ENCODE measurements around the gene HAO2.
"Not testable (repeated sequence)": the region's sequence is repeated elsewhere in the genome, so short reads cannot be mapped to it uniquely, and the experiment has no call there.

HAO2 gene

GRCh38 chr1:119368554-119368953 lies at the start of gene HAO2:
Gene HAO2, plus strand, starts transcription at chr1:119368785. Its CDS starts 12,301 bp downstream, at chr1:119381086.
- in situ Hi-C loops (cut with HindIII; ENCODE audit: low sequenced_read_pairs): no loop called here

DNA sequence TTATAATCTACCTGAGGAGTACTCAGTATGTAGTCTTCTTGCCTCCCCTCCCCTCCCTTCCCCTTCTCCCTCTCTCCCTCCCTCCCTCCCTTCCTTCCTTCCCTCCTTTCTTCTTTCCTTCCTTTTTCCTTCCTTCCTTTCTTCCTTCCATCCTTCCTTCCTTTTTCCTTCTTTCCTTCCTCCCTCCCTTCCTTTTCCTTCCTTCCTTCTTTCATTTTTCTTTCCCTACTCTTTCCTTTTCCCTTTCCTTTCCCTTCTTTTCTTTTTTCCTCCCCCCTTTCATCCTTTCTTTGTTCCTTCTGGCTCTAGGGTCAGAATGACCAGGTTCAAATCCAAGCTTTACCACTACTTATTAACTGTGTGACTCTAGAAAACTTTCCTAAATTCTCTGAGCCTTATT lies 48.5 kb upstream of the HAO2 start:
- in situ Hi-C loops (cut with HindIII; ENCODE audit: low sequenced_read_pairs): no loop called here

DNA sequence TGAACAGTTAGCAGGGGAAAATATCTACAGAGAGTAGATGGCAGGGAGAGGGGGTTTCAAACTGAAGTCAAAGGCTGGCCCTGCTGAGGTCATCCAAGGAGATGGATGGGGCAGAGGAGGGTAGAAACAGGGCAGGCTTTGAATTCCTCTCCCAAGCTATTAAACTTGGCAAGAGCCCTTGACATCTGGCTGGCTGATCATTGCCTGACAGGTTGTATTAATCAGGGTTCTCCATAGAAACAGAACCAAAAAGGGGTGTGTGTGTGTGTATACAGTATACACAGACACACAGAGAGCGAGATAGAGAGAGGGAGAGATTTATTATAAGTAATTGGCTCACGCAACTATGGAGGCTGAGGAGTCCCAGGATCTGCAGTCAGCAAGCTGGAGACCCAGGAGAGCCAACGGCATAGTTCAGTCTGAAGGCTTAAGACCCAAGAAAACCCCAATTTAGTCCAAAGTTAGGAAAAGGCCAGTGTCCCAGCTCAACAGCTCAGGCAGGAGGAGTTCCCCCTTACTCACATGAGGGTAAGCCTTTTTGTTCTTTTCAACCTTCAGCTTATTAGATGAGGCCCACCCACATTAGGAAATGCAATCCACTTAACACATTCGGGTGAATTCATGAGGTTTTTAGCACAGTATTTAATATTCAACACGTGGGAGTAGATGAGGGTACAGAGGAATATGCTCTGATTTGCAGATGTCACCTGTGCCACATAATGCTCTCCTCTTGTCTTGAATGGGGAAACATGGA lies 46.7 kb upstream of the HAO2 start:
- in situ Hi-C loops (cut with HindIII; ENCODE audit: low sequenced_read_pairs): no loop called here

GRCh38 chr1:119323216-119323982 lies 45.2 kb upstream of the HAO2 start:
- in situ Hi-C loops (cut with HindIII; ENCODE audit: low sequenced_read_pairs): no loop called here

DNA sequence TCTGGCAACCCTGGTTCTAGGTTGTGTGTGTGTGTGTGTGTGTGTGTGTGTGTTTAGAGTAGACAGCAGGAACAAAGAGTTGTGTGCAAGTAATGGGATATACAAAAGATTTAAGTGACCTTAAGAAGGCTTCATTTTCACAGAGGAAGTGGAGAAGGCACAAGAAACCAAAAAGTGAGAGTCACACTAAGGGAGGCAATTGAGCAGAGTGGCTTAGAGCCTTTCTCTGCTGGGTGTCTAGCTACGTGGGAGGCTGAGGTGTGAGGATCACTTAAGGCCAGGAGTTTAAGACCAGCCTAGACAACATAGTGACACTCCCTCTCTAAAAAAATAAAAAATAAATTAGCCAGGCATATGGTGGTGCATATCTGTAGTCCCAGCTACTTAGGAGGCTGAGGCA lies 44.4 kb upstream of the HAO2 start:
- in situ Hi-C loops (cut with HindIII; ENCODE audit: low sequenced_read_pairs): no loop called here

DNA sequence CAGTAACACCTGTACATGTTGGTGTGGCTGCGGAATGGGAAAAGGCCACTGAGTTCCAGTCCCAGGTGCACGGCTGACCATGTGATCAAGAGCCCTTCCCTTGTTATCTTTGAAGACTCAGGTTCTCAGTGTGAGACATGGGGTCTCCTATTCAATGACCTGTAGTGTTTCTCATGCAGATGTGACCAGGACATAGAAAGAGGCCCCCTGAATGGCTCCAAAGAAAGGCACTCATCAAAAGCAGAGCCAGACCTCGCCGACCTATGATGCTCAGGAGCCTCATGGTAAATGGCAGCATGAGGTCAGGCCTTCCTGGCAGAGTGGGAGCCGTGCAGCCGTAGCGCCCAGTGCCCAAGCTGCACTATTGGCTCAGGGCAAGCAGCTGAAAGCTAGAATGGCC lies 42.3 kb upstream of the HAO2 start:
- in situ Hi-C loops (cut with HindIII; ENCODE audit: low sequenced_read_pairs): no loop called here

DNA sequence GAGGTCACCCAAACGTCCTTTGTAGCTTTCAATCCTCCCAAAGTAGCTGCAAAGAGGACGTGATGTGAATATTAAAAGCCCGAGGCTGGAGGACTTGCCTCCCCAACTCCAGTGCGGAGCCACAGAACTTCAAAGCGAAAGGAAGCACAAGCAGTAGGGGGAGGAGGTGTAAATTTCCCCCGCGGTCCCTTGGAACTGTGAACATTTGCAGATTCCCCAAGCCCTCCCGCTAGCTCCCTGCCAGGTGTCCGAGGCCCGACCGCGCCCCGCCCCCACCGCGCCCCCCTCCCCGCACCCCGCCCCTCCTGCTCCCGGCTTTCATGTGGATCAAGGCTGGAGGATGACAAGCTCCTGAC lies 41.5 kb upstream of the HAO2 start:
- in situ Hi-C loops (cut with HindIII; ENCODE audit: low sequenced_read_pairs): no loop called here

- in situ Hi-C loops (cut with HindIII; ENCODE audit: low sequenced_read_pairs): no loop called here
Observed at GRCh38 chr1:119327450-119328155, 41.0 kb upstream of the HAO2 start.

- in situ Hi-C loops (cut with HindIII; ENCODE audit: low sequenced_read_pairs): no loop called here
Observed at GRCh38 chr1:119329541-119330461, 38.8 kb upstream of the HAO2 start.

GRCh38 chr1:119330466-119331189 lies 38.0 kb upstream of the HAO2 start:
- in situ Hi-C loops (cut with HindIII; ENCODE audit: low sequenced_read_pairs): no loop called here

GRCh38 chr1:119331190-119331515 lies 37.4 kb upstream of the HAO2 start:
- in situ Hi-C loops (cut with HindIII; ENCODE audit: low sequenced_read_pairs): no loop called here

DNA sequence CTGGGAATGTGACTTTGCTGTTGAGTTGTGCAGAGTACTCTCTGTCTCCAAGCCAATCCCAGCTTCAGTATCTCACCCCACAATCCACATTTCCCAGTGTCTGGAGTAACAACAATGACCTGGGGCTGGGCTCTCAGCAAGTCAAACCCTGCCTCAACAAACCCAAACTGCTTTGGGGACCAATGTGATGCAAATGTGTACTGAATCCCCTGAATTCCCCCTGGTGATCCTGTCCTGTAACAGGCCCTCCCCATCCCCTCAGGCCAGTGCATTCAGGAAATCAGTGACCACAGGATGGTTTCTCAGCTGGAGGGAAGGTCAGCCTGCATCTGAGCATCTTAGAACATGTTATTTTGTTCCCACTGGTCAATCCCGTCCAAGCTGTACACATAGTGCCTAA lies 36.7 kb upstream of the HAO2 start:
- in situ Hi-C loops (cut with HindIII; ENCODE audit: low sequenced_read_pairs): no loop called here

DNA sequence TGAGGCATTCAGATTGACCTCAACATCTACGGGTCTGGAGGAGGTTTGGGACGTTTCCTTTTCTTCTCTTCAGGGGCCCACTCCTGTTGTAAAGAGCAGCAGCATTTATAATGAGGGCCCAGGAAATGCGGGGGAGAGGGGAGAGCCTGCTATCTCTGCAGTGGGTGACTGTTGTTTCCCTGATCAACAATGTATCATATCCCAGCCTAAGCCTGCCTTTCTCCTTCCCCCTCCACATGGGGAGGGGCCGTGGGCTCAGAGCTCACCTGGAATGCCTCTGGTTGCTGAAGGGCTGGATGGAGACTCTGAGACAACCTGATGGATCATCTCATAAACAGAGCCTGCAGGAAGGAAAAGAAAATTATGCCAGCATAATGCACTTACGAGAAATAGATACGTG lies 36.0 kb upstream of the HAO2 start:
- in situ Hi-C loops (cut with HindIII; ENCODE audit: low sequenced_read_pairs): no loop called here

GRCh38 chr1:119333163-119333896 lies 35.3 kb upstream of the HAO2 start:
- in situ Hi-C loops (cut with HindIII; ENCODE audit: low sequenced_read_pairs): no loop called here

GRCh38 chr1:119333897-119334250 lies 34.7 kb upstream of the HAO2 start:
- in situ Hi-C loops (cut with HindIII; ENCODE audit: low sequenced_read_pairs): not testable (repeated sequence)

DNA sequence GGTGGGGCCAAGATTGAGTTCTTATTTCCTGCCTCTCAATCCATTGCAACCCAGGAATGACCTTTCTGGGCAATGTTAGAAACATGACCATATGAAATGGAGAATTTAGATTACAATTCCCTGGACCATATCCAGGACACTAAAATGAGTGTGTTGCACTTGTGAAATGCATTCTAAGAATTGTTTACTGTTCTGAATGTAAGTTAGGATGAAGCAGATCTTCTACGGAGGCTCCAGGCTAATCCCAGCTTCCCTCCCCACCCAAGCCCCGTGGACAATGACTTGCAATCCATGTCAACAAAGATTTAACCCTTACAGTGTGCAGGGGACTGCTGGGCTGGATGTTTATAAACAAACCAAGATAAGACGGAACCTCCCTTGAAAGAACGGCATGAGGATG lies 31.7 kb upstream of the HAO2 start:
- in situ Hi-C loops (cut with HindIII; ENCODE audit: low sequenced_read_pairs): no loop called here

GRCh38 chr1:119338004-119338403 lies 30.6 kb upstream of the HAO2 start:
- in situ Hi-C loops (cut with HindIII; ENCODE audit: low sequenced_read_pairs): no loop called here

DNA sequence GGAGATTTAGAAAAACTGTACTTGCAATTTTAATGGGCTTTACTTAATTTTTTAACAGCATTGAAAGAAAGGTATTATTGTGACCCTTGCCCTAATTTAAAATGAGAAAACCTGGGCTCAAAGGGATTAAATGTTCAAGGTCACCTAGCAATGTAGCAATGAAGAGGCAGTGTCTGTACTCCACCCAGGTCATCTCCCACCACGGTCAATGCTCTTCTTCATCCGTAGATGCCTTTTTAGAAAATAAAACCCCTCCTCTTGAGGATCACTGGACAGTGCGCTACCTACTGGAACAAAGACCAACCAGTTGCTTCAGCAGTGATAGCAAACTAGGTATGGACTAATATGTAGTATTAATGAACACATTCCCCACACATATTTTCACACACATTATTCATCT lies 29.8 kb upstream of the HAO2 start:
- in situ Hi-C loops (cut with HindIII; ENCODE audit: low sequenced_read_pairs): no loop called here

DNA sequence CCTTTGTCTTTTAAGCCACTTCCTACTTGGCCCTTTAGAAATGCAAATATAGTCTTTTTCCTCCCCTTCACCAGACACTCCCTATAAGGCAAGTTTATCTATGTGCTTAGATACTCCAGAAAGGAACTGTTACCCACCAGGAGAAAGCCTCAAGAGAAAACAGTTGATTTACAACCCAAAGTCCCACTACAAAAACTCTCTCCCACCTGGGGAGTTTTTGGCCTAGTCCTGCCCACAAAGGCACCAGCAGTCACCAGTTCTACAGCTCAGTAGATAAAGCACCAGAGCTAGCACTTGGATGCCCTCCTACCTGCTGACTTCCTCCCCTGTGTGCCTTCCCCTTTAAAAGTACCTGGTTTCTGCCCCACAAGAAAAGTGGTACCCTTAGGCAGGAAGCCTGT lies 27.7 kb upstream of the HAO2 start:
- in situ Hi-C loops (cut with HindIII; ENCODE audit: low sequenced_read_pairs): no loop called here
